Endothelial cell of umbilical vein (primary cell): ENCODE data around the gene FZD8.

ENCODE experiments used
- EZH2 ChIP-seq: IDR thresholded peaks from 2 replicates; pipeline ENCODE4 v1.6.1; 2012; ENCODE audit warnings: borderline replicate concordance, low read depth, mild to moderate bottlenecking, moderate library complexity, low read length, inconsistent platforms; ENCODE audit not compliant: severe bottlenecking
- GATA2 ChIP-seq: IDR thresholded peaks from 2 replicates; pipeline ENCODE4 v1.7.0; 2011; ENCODE audit warnings: low read depth, mild to moderate bottlenecking, moderate library complexity, mixed read lengths, low read length; ENCODE audit not compliant: insufficient read length, insufficient read depth

- TF ChIP-seq EZH2: no peak
- TF ChIP-seq GATA2: no peak
Measured at GRCh38 chr10:35611750-35612149, 30.3 kb downstream of the FZD8 start.
